Measurements from ENCODE around the gene DNAL4.
"Not testable (repeated sequence)": the region's sequence is repeated elsewhere in the genome, so short reads cannot be mapped to it uniquely, and the experiment has no call there.

The DNAL4 gene

GRCh38 chr22:38826801-38827200 is 32.9 kb upstream of the DNAL4 start:
- DNase-seq: no peak

GRCh38 chr22:38826386-38826785 is 32.4 kb upstream of the DNAL4 start:
- DNase-seq: no peak

- peak; percentile 41 to 46 for DNase-seq
Observed at GRCh38 chr22:38824585-38824984, 30.6 kb upstream of the DNAL4 start.

- no peak for DNase-seq
Observed at GRCh38 chr22:38823637-38824036, 29.7 kb upstream of the DNAL4 start.

- DNase-seq: no peak
Observed at GRCh38 chr22:38823076-38823475, 29.1 kb upstream of the DNAL4 start.

GRCh38 chr22:38820020-38820419 is 26.1 kb upstream of the DNAL4 start:
- DNase-seq: no peak

- no peak for DNase-seq
Observed at GRCh38 chr22:38819387-38819940, 25.5 kb upstream of the DNAL4 start.

- DNase-seq: no peak
Observed at GRCh38 chr22:38817196-38817595, 23.3 kb upstream of the DNAL4 start.

- DNase-seq: no peak
Observed at GRCh38 chr22:38815842-38816241, 21.9 kb upstream of the DNAL4 start.

- DNase-seq: no peak
Observed at GRCh38 chr22:38811241-38811640, 17.3 kb upstream of the DNAL4 start.

GRCh38 chr22:38805041-38805593 is 11.2 kb upstream of the DNAL4 start:
- DNase-seq: not testable (repeated sequence)

GRCh38 chr22:38802671-38803121 is 8.8 kb upstream of the DNAL4 start:
- DNase-seq: no peak

- DNase-seq: no peak
Observed at GRCh38 chr22:38799265-38800002, 5.5 kb upstream of the DNAL4 start.

- no peak for DNase-seq
Observed at GRCh38 chr22:38798496-38798895, 4.6 kb upstream of the DNAL4 start.

- no peak for DNase-seq
Observed at GRCh38 chr22:38796262-38796957, 2.5 kb upstream of the DNAL4 start.

- DNase-seq: no peak
Observed at GRCh38 chr22:38795569-38795968, 1.6 kb upstream of the DNAL4 start.

- no peak for DNase-seq
Observed at GRCh38 chr22:38793317-38793716, 626 bp downstream of the DNAL4 start.

- no peak for DNase-seq
Observed at GRCh38 chr22:38792833-38793232, 1.1 kb downstream of the DNAL4 start.

- no peak for DNase-seq
Observed at GRCh38 chr22:38789606-38790005, 4.3 kb downstream of the DNAL4 start.

- no peak for DNase-seq
Observed at GRCh38 chr22:38788846-38789245, 5.1 kb downstream of the DNAL4 start.

GRCh38 chr22:38788021-38788816 is 5.7 kb downstream of the DNAL4 start:
- no peak for DNase-seq

GRCh38 chr22:38786631-38787030 is 7.3 kb downstream of the DNAL4 start:
- DNase-seq: no peak

- no peak for DNase-seq
Observed at GRCh38 chr22:38784856-38785255, 9.1 kb downstream of the DNAL4 start.

Measured in stimulated activated CD4-positive, alpha-beta T cell treated with anti-CD3 and anti-CD28 coated beads, Interleukin-2, amount 100 ng/mL, for 24 hours (primary cell).